ENCODE results near the gene APC.

The APC gene

GRCh38 chr5:112822456-112822855 lies 84.8 kb downstream of the APC start:
- H3K4me3 ChIP-seq = no peak overlapping the region
- DNase-seq (ENCODE audit: low spot score) = no peak
- no peak for TF ChIP-seq CTCF (IDR thresholded peaks at IDR 0.05)
- no peak overlapping the region for H3K27ac ChIP-seq

DNA sequence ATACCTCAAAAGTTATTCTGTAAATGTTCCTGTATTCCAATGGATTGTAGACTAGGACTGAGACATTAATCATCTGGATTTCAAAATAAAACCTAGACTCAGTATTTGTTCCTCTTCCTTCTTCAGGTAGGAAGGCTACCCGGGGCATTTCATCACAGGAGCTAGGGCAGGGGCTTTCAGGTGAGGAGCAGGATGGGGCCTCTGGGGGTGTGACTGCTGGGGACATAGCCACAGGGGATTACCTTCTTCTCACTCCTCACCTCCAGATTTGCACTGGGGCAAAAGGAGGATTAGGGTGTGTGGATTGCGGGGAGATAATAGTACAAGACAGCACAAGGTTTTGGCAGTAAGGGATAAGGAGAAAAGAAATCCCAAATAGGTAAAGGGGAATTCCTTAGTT lies 85.5 kb downstream of the APC start:
- DNase-seq (ENCODE audit: low spot score) = no peak
- H3K27ac ChIP-seq = no peak overlapping the region
- TF ChIP-seq CTCF (IDR thresholded peaks at IDR 0.05) = no peak
- no peak overlapping the region for H3K4me3 ChIP-seq

DNA sequence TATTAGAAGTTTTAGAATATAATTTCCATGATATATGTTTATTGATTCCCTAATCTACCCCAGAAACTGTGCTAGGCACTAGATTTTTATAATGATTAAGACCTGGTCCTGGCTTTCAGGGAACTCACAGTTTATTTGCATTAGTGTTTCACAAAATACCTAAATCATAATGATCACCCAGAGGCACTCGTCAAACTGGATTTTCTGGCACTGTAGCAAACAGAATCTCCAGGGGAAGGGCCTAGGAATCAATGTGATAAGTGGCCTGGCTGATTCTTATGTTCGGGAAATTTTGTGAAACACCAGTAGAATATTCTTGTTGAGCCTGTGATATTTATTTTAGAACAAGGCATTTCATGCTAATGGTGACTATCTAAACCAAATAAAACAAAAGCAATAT lies 86.0 kb downstream of the APC start:
- DNase-seq (ENCODE audit: low spot score) = no peak

GRCh38 chr5:112824197-112824596 lies 86.5 kb downstream of the APC start:
- Histone ChIP-seq H3K4me3 (no peak overlapping the region), H3K27ac (no peak overlapping the region)
- no peak for DNase-seq (ENCODE audit: low spot score)
- TF ChIP-seq CTCF (IDR thresholded peaks at IDR 0.05) = no peak

More for the DNA sequence above, 86.0 kb downstream of the APC start:
- H3K4me3 ChIP-seq = no peak overlapping the region
- no peak overlapping the region for H3K27ac ChIP-seq
- no peak for TF ChIP-seq CTCF (IDR thresholded peaks at IDR 0.05)

DNA sequence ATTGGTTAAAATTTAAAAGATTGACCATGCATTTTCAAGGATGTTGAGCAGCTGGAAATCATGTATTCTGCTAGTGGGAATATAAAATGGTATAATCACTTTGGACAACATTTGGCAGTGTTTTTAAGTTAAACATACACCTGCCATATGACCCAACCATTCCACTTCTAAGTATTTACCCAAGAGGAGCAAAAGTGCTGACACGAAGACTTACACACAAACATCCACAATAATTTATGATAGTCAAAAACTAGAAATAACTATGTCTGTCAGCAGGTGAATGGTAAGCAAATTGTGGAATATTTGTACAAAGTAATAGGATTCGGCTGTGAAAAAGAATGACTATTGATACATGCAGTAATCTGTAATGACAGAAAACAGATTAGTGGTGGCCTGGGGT lies 92.7 kb downstream of the APC start:
- DNase-seq (ENCODE audit: low spot score) = no peak
- Histone ChIP-seq H3K4me3 (no peak overlapping the region), H3K27ac (no peak overlapping the region)
- no peak for TF ChIP-seq CTCF (IDR thresholded peaks at IDR 0.05)

DNA sequence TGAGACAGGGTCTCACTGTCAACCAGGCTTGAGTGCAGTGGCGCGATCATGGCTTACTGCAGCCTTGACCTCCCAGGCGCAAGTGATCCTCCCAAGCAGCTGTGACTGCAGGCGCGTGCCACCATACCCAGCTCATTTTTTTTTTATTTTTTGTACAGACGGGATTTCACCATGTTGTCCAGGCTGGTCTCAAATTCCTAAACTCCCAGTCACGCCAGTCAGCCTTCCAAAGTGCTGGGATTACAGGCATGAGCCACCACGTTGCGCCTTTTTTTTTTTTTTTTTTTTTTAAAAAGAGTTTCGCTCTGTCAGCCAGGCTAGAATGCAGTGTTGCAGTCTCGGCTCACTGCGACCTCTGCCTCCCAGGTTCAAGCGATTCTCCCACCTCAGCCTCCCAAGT lies 96.3 kb downstream of the APC start:
- no peak overlapping the region for H3K4me3 ChIP-seq
- TF ChIP-seq CTCF (IDR thresholded peaks at IDR 0.05) = no peak

DNA sequence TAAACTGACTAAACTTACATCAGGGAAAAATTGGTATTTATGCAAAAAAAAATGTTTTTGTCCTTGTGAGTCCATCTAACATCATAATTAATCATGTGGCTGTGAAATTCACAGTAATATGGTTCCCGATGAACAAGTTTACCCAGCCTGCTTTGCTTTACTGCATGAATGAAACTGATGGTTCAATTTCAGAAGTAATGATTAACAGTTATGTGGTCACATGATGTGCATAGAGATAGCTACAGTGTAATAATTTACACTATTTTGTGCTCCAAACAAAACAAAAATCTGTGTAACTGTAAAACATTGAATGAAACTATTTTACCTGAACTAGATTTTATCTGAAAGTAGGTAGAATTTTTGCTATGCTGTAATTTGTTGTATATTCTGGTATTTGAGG lies 106.8 kb downstream of the APC start:
- no peak for TF ChIP-seq CTCF (IDR thresholded peaks at IDR 0.05)
- no peak for DNase-seq (ENCODE audit: low spot score)
- Histone ChIP-seq H3K27ac (no peak overlapping the region), H3K4me3 (no peak overlapping the region)

More for the DNA sequence above, 96.3 kb downstream of the APC start:
- DNase-seq (ENCODE audit: low spot score) = no peak
- H3K27ac ChIP-seq = no peak overlapping the region
